ENCODE measurements around the gene PBX2. TPM values are rescaled to one million over a fixed set of nuclear protein-coding genes. Genes with fewer than 3 reads are reported as not detected.

The PBX2 gene
- total and polyA plus RNA-seq, 10 of the 15 experiments (the other 5 are each of a cell fraction or from before 2014, with no cell fraction given) = 0.84 to 66.5 (median 20.6) TPM

GRCh38 chr6:32214126-32214525 is 24.1 kb upstream of the PBX2 start:
- no TSS peak for BruUV-seq (replicated peaks)
- H3K9me3 ChIP-seq (replicated peaks; ENCODE audit: control insufficient read depth, insufficient read depth, low read length) = no peaks in the 10 kb centered on the region
- peaks cover 2 to 3% of the 10 kb centered on the region in 2 experiments; a peak in 3 of 4 replicates for H3K27me3 ChIP-seq (replicated peaks in 1 of 2; ENCODE audit: control insufficient read depth in 2 of 2, insufficient read depth in 2 of 2, low read length in 1 of 2)
- H3K79me2 ChIP-seq (ENCODE audit: control insufficient read depth, insufficient read depth, low read length) = no peaks in the 10 kb centered on the region
- H3K27ac ChIP-seq (ENCODE audit: control insufficient read depth, insufficient read depth) = no peak overlapping the region
- H3K4me3 ChIP-seq = no peak overlapping the region
- 3% methylated on average over 3 of the region's 3 CpGs for WGBS (ENCODE audit: insufficient coverage, insufficient replicate concordance, low lambda C conversion rate, missing lambda C conversion rate)
- CTCF ChIA-PET = interaction anchor here (0.6 kb wide), 1 partner anchor 11 kb away, joined by 4 read pairs; no protein-coding TSS in a partner anchor
- TF ChIP-seq SPI1 (IDR thresholded peaks at IDR 0.05; ENCODE audit: borderline replicate concordance, insufficient read depth, low read depth, low read length) = 0 out of 2 replicates have a peak, but pooled peaks have one; percentile 3
- TF ChIP-seq, protein P1, sequence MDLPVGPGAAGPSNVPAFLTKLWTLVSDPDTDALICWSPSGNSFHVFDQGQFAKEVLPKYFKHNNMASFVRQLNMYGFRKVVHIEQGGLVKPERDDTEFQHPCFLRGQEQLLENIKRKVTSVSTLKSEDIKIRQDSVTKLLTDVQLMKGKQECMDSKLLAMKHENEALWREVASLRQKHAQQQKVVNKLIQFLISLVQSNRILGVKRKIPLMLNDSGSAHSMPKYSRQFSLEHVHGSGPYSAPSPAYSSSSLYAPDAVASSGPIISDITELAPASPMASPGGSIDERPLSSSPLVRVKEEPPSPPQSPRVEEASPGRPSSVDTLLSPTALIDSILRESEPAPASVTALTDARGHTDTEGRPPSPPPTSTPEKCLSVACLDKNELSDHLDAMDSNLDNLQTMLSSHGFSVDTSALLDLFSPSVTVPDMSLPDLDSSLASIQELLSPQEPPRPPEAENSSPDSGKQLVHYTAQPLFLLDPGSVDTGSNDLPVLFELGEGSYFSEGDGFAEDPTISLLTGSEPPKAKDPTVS (IDR thresholded peaks at IDR 0.05; ENCODE audit: low read depth, low read length) = no peak
- no peaks in the 10 kb centered on the region for H3K36me3 ChIP-seq (ENCODE audit: control insufficient read depth in 2 of 2, insufficient read depth in 2 of 2, low read length in 1 of 2)
- ATAC-seq (no peak), FAIRE-seq (no peak), DNase-seq (ENCODE audit: low read depth, low spot score) (no peak)
- intact Hi-C loops (cut with micrococcal nuclease; ENCODE audit: unreplicated experiment) = no loop called here
- H3K4me1 ChIP-seq (ENCODE audit: control insufficient read depth, insufficient read depth, low read length) = no peaks in the 10 kb centered on the region
- RAD21 ChIA-PET (ENCODE audit: unreplicated experiment) = no interaction called here
- H4K20me1 ChIP-seq (ENCODE audit: control insufficient read depth, insufficient read depth) = no peaks in the 10 kb centered on the region
- POLR2A ChIA-PET = no interaction called here
- SMC1A ChIA-PET (ENCODE audit: uncharacterized antibody, unreplicated experiment) = no interaction called here
- no peak overlapping the region for H3K4me2 ChIP-seq (ENCODE audit: control insufficient read depth, insufficient read depth)
- H3K9ac ChIP-seq (ENCODE audit: control insufficient read depth, insufficient read depth, low read length) = no peak overlapping the region
- H2AFZ ChIP-seq (ENCODE audit: control insufficient read depth, low read depth, low read length) = no peak overlapping the region
- in situ Hi-C loops (cut with MboI) = no loop called here

DNA sequence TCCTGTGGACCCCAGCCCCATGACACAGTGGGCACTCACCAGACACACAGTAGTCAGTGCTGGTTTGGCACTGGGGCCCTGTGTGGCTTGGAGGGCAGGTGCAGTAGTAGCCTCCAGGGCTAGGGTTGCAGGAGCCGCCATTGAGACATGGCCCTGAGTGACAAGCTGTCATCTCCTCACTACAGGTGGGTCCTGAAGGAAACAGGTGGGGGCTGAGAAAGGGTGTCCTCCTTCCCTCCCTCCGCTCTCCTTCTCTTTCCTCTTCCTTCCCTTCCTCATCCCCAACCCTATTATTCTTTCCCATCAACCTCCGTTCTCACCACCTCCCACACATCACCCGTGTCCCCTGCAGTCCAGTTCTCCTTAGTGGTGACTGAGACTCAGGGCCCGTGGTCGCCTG is 23.6 kb upstream of the PBX2 start:
- RAD21 ChIA-PET (ENCODE audit: unreplicated experiment) = no interaction called here
- TF ChIP-seq STAT1 (conservative IDR thresholded peaks at IDR 0.05) = no peak
- TF ChIP-seq KLF5 (IDR thresholded peaks at IDR 0.05; ENCODE audit: partially characterized antibody) = no peak
- TF ChIP-seq ATF7 (IDR thresholded peaks at IDR 0.05; ENCODE audit: low read depth) = no peak
- TF ChIP-seq E2F8 (IDR thresholded peaks at IDR 0.05; ENCODE audit: low read depth, partially characterized antibody) = no peak
- TF ChIP-seq MXI1 (IDR thresholded peaks at IDR 0.05; ENCODE audit: low read depth, low read length) = no peak
- TF ChIP-seq YY1 (IDR thresholded peaks at IDR 0.05; ENCODE audit: low read depth, low read length) = no peak
- TF ChIP-seq ZBTB40 (IDR thresholded peaks at IDR 0.05; ENCODE audit: borderline replicate concordance) = no peak

More for the DNA sequence above, 23.6 kb upstream of the PBX2 start:
- ATAC-seq (no peak), FAIRE-seq (no peak), DNase-seq (ENCODE audit: low read depth, low spot score) (no peak)
- in situ Hi-C loops (cut with MboI) (no loop called here), intact Hi-C loops (cut with micrococcal nuclease; ENCODE audit: unreplicated experiment) (no loop called here)
- CTCF ChIA-PET = interaction anchor here (0.6 kb wide), 1 partner anchor 29 kb away, joined by 3 read pairs; no protein-coding TSS in a partner anchor
- Histone ChIP-seq H3K9ac (ENCODE audit: control insufficient read depth, insufficient read depth, low read length) (no peak overlapping the region), H3K27me3 (replicated peaks in 1 of 2; ENCODE audit: control insufficient read depth in 2 of 2, insufficient read depth in 2 of 2, low read length in 1 of 2) (peaks cover 2 to 3% of the 10 kb centered on the region in 2 experiments; a peak in 3 of 4 replicates), H3K4me3 (no peak overlapping the region), H3K79me2 (ENCODE audit: control insufficient read depth, insufficient read depth, low read length) (no peaks in the 10 kb centered on the region), H3K27ac (ENCODE audit: control insufficient read depth, insufficient read depth) (no peak overlapping the region), H4K20me1 (ENCODE audit: control insufficient read depth, insufficient read depth) (no peaks in the 10 kb centered on the region), H3K4me2 (ENCODE audit: control insufficient read depth, insufficient read depth) (no peak overlapping the region), H3K36me3 (ENCODE audit: control insufficient read depth in 2 of 2, insufficient read depth in 2 of 2, low read length in 1 of 2) (no peaks in the 10 kb centered on the region), H2AFZ (ENCODE audit: control insufficient read depth, low read depth, low read length) (no peak overlapping the region), H3K9me3 (replicated peaks; ENCODE audit: control insufficient read depth, insufficient read depth, low read length) (no peaks in the 10 kb centered on the region), H3K4me1 (ENCODE audit: control insufficient read depth, insufficient read depth, low read length) (no peaks in the 10 kb centered on the region)
- no TSS peak for BruUV-seq (replicated peaks)
- 61% methylated on average over 6 of the region's 6 CpGs for WGBS (ENCODE audit: insufficient coverage, insufficient replicate concordance, low lambda C conversion rate, missing lambda C conversion rate)
- POLR2A ChIA-PET = no interaction called here
- SMC1A ChIA-PET (ENCODE audit: uncharacterized antibody, unreplicated experiment) = no interaction called here
